ENCODE results near the gene TM2D3. TPM values are rescaled to one million over a fixed set of nuclear protein-coding genes. Genes with fewer than 3 reads are reported as not detected.

Gene TM2D3
- total RNA-seq, 1 experiment from 2014 or later, result 23.1 TPM

DNA sequence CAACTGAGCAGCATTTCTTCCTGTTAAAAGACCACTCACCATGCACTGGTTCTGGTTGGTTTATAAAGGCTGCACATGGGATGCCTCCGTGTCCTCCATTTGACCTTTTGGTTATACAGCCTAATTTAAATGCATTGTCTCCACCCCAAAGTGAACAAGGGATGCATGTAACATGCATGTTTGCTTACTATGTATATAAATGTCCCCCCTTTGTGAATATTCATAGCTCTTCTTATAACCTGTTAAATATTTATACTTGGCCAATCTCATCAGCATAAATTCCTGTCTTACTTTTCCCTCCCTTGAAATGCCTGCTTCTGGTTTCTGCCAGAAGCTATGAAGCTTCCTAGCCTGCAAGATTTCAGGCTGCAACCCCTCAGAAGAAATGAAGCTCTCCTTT lies 44.6 kb upstream of the TM2D3 start:
- Mint-ChIP-seq H3K4me3 (no peak overlapping the region), H3K27me3 (ENCODE audit: low read depth) (no peaks in the 10 kb centered on the region), H3K9me3 (peaks cover 7% of the 10 kb centered on the region), H3K36me3 (peaks cover 39% of the 10 kb centered on the region), H3K4me1 (peaks cover 9% of the 10 kb centered on the region), H3K27ac (no peak overlapping the region)
- ATAC-seq, result no peak
- no peak for DNase-seq (ENCODE audit: low spot score)
- ChIA-PET POLR2A (no interaction called here), CTCF (no interaction called here)
- TF ChIP-seq, protein P1, sequence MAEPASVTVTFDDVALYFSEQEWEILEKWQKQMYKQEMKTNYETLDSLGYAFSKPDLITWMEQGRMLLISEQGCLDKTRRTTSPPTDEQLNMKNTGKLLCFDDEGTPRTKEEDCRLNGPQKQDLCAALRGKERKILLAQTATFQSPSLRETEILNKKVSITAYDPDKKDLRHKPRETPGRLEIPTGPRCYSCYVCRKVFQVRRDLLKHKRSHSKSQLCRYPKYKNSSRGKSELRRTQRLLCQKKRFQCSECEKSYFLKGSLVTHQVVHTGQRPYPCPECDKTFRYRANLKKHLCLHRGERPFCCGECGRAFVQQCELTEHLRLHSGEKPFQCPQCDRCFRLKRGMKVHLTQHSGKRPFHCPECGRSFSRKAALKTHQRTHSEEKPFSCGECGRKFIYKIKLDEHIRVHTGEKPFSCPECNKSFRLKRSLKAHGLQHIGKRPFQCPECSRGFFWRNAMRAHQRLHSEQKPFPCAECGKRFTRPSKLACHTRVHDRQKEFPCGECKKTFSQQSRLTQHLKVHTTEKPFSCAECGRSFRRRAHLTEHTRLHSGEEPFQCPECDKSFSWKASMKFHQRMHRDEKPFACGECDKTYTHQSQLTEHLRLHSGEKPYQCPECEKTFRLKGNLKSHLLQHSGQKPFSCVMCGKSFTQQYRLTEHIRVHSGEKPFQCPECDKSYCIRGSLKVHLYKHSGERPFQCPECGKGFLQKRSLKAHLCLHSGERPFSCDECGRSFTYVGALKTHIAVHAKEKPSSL (CRISPR knock-in tag; conservative IDR thresholded peaks at IDR 0.05), result no peak
- TF ChIP-seq, protein P2, sequence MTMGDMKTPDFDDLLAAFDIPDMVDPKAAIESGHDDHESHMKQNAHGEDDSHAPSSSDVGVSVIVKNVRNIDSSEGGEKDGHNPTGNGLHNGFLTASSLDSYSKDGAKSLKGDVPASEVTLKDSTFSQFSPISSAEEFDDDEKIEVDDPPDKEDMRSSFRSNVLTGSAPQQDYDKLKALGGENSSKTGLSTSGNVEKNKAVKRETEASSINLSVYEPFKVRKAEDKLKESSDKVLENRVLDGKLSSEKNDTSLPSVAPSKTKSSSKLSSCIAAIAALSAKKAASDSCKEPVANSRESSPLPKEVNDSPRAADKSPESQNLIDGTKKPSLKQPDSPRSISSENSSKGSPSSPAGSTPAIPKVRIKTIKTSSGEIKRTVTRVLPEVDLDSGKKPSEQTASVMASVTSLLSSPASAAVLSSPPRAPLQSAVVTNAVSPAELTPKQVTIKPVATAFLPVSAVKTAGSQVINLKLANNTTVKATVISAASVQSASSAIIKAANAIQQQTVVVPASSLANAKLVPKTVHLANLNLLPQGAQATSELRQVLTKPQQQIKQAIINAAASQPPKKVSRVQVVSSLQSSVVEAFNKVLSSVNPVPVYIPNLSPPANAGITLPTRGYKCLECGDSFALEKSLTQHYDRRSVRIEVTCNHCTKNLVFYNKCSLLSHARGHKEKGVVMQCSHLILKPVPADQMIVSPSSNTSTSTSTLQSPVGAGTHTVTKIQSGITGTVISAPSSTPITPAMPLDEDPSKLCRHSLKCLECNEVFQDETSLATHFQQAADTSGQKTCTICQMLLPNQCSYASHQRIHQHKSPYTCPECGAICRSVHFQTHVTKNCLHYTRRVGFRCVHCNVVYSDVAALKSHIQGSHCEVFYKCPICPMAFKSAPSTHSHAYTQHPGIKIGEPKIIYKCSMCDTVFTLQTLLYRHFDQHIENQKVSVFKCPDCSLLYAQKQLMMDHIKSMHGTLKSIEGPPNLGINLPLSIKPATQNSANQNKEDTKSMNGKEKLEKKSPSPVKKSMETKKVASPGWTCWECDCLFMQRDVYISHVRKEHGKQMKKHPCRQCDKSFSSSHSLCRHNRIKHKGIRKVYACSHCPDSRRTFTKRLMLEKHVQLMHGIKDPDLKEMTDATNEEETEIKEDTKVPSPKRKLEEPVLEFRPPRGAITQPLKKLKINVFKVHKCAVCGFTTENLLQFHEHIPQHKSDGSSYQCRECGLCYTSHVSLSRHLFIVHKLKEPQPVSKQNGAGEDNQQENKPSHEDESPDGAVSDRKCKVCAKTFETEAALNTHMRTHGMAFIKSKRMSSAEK (CRISPR knock-in tag; IDR thresholded peaks at IDR 0.05; ENCODE audit: borderline replicate concordance), result no peak
- no peak for TF ChIP-seq SP1 (CRISPR knock-in tag; conservative IDR thresholded peaks at IDR 0.05)
- no peak for TF ChIP-seq GRHL2 (CRISPR knock-in tag; IDR thresholded peaks at IDR 0.05; ENCODE audit: insufficient replicate concordance, severe bottlenecking)
- no peak for TF ChIP-seq MYBL2 (CRISPR knock-in tag; IDR thresholded peaks at IDR 0.05)
- TF ChIP-seq, protein P3, sequence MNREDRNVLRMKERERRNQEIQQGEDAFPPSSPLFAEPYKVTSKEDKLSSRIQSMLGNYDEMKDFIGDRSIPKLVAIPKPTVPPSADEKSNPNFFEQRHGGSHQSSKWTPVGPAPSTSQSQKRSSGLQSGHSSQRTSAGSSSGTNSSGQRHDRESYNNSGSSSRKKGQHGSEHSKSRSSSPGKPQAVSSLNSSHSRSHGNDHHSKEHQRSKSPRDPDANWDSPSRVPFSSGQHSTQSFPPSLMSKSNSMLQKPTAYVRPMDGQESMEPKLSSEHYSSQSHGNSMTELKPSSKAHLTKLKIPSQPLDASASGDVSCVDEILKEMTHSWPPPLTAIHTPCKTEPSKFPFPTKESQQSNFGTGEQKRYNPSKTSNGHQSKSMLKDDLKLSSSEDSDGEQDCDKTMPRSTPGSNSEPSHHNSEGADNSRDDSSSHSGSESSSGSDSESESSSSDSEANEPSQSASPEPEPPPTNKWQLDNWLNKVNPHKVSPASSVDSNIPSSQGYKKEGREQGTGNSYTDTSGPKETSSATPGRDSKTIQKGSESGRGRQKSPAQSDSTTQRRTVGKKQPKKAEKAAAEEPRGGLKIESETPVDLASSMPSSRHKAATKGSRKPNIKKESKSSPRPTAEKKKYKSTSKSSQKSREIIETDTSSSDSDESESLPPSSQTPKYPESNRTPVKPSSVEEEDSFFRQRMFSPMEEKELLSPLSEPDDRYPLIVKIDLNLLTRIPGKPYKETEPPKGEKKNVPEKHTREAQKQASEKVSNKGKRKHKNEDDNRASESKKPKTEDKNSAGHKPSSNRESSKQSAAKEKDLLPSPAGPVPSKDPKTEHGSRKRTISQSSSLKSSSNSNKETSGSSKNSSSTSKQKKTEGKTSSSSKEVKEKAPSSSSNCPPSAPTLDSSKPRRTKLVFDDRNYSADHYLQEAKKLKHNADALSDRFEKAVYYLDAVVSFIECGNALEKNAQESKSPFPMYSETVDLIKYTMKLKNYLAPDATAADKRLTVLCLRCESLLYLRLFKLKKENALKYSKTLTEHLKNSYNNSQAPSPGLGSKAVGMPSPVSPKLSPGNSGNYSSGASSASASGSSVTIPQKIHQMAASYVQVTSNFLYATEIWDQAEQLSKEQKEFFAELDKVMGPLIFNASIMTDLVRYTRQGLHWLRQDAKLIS (CRISPR knock-in tag; IDR thresholded peaks at IDR 0.05; ENCODE audit: borderline replicate concordance), result no peak
- TF ChIP-seq ZNF396 (CRISPR knock-in tag; IDR thresholded peaks at IDR 0.05; ENCODE audit: borderline replicate concordance), result no peak
- no peak for TF ChIP-seq KAT7 (CRISPR knock-in tag; IDR thresholded peaks at IDR 0.05; ENCODE audit: borderline replicate concordance)
- TF ChIP-seq, protein P4, sequence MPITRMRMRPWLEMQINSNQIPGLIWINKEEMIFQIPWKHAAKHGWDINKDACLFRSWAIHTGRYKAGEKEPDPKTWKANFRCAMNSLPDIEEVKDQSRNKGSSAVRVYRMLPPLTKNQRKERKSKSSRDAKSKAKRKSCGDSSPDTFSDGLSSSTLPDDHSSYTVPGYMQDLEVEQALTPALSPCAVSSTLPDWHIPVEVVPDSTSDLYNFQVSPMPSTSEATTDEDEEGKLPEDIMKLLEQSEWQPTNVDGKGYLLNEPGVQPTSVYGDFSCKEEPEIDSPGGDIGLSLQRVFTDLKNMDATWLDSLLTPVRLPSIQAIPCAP (CRISPR knock-in tag; IDR thresholded peaks at IDR 0.05), result no peak
- no peak for TF ChIP-seq CREM (CRISPR knock-in tag; IDR thresholded peaks at IDR 0.05)
- TF ChIP-seq, protein P5, sequence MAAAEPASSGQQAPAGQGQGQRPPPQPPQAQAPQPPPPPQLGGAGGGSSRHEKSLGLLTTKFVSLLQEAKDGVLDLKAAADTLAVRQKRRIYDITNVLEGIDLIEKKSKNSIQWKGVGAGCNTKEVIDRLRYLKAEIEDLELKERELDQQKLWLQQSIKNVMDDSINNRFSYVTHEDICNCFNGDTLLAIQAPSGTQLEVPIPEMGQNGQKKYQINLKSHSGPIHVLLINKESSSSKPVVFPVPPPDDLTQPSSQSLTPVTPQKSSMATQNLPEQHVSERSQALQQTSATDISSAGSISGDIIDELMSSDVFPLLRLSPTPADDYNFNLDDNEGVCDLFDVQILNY (CRISPR knock-in tag; IDR thresholded peaks at IDR 0.05), result no peak
- TF ChIP-seq, protein P6, sequence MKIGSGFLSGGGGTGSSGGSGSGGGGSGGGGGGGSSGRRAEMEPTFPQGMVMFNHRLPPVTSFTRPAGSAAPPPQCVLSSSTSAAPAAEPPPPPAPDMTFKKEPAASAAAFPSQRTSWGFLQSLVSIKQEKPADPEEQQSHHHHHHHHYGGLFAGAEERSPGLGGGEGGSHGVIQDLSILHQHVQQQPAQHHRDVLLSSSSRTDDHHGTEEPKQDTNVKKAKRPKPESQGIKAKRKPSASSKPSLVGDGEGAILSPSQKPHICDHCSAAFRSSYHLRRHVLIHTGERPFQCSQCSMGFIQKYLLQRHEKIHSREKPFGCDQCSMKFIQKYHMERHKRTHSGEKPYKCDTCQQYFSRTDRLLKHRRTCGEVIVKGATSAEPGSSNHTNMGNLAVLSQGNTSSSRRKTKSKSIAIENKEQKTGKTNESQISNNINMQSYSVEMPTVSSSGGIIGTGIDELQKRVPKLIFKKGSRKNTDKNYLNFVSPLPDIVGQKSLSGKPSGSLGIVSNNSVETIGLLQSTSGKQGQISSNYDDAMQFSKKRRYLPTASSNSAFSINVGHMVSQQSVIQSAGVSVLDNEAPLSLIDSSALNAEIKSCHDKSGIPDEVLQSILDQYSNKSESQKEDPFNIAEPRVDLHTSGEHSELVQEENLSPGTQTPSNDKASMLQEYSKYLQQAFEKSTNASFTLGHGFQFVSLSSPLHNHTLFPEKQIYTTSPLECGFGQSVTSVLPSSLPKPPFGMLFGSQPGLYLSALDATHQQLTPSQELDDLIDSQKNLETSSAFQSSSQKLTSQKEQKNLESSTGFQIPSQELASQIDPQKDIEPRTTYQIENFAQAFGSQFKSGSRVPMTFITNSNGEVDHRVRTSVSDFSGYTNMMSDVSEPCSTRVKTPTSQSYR (CRISPR knock-in tag; IDR thresholded peaks at IDR 0.05), result no peak
- TF ChIP-seq, protein P7, sequence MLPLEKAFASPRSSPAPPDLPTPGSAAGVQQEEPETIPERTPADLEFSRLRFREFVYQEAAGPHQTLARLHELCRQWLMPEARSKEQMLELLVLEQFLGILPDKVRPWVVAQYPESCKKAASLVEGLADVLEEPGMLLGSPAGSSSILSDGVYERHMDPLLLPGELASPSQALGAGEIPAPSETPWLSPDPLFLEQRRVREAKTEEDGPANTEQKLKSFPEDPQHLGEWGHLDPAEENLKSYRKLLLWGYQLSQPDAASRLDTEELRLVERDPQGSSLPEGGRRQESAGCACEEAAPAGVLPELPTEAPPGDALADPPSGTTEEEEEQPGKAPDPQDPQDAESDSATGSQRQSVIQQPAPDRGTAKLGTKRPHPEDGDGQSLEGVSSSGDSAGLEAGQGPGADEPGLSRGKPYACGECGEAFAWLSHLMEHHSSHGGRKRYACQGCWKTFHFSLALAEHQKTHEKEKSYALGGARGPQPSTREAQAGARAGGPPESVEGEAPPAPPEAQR (CRISPR knock-in tag; IDR thresholded peaks at IDR 0.05), result no peak
- TF ChIP-seq, protein P8, sequence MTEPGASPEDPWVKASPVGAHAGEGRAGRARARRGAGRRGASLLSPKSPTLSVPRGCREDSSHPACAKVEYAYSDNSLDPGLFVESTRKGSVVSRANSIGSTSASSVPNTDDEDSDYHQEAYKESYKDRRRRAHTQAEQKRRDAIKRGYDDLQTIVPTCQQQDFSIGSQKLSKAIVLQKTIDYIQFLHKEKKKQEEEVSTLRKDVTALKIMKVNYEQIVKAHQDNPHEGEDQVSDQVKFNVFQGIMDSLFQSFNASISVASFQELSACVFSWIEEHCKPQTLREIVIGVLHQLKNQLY (CRISPR knock-in tag; IDR thresholded peaks at IDR 0.05), result no peak
- TF ChIP-seq ZNF423 (CRISPR knock-in tag; IDR thresholded peaks at IDR 0.05), result no peak
- no peak for TF ChIP-seq GABPB1 (CRISPR knock-in tag; IDR thresholded peaks at IDR 0.05)
- no peak for TF ChIP-seq ZBTB21 (CRISPR knock-in tag; IDR thresholded peaks at IDR 0.05; ENCODE audit: borderline replicate concordance)
- TF ChIP-seq, protein P9, sequence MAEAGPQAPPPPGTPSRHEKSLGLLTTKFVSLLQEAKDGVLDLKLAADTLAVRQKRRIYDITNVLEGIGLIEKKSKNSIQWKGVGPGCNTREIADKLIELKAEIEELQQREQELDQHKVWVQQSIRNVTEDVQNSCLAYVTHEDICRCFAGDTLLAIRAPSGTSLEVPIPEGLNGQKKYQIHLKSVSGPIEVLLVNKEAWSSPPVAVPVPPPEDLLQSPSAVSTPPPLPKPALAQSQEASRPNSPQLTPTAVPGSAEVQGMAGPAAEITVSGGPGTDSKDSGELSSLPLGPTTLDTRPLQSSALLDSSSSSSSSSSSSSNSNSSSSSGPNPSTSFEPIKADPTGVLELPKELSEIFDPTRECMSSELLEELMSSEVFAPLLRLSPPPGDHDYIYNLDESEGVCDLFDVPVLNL (CRISPR knock-in tag; IDR thresholded peaks at IDR 0.05; ENCODE audit: borderline replicate concordance, low read depth), result no peak

All from WTC11 (cell line).